LNCAP (cell line): ENCODE data around the gene PPP2R3A.

Experiments used
- TF ChIP-seq, protein P1 (sequence below): fragments of 450-650 bp; IDR thresholded peaks from 2 replicates; pipeline ENCODE4 v1.5.1; 2017; ENCODE audit warnings: mild to moderate bottlenecking

The PPP2R3A gene

DNA sequence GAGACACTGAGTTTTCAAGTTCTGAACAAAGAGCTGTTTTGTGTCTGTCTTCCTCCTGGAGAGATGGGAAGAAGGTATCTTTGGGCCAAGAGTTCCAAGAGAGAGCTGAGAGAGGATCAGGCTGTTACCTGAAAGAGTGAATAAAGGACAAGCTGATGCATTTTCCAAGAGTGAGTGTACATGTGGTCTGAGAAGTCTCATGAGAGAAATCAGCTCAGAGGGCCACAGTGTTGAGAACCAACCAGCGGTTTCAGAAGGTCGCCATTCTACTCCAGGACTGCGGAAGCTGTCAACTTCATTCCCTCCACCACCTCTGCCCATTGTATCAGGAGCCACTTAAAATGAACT lies 42.7 kb upstream of the PPP2R3A start:
- TF ChIP-seq, protein P1, sequence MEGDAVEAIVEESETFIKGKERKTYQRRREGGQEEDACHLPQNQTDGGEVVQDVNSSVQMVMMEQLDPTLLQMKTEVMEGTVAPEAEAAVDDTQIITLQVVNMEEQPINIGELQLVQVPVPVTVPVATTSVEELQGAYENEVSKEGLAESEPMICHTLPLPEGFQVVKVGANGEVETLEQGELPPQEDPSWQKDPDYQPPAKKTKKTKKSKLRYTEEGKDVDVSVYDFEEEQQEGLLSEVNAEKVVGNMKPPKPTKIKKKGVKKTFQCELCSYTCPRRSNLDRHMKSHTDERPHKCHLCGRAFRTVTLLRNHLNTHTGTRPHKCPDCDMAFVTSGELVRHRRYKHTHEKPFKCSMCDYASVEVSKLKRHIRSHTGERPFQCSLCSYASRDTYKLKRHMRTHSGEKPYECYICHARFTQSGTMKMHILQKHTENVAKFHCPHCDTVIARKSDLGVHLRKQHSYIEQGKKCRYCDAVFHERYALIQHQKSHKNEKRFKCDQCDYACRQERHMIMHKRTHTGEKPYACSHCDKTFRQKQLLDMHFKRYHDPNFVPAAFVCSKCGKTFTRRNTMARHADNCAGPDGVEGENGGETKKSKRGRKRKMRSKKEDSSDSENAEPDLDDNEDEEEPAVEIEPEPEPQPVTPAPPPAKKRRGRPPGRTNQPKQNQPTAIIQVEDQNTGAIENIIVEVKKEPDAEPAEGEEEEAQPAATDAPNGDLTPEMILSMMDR: no peak

DNA sequence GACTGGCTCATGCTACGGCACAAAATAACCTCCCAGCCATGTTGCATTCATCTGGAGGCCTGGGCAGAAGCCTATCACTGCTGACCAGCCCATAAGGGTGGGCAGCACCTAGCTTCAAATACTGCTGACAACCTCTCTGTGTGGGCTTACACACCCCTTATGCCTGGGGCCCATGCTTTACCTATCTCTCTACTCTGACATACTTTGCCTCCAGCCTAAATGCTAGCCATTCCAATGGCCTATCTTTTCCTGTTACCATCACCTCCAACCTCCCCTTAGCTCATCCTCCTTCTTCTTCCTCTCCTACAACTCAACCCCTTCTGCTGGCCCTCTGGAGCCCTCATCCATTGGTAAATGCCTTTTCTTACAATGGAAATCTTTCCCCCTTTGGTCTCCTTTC lies 41.0 kb upstream of the PPP2R3A start:
- TF ChIP-seq, protein P1: no peak

DNA sequence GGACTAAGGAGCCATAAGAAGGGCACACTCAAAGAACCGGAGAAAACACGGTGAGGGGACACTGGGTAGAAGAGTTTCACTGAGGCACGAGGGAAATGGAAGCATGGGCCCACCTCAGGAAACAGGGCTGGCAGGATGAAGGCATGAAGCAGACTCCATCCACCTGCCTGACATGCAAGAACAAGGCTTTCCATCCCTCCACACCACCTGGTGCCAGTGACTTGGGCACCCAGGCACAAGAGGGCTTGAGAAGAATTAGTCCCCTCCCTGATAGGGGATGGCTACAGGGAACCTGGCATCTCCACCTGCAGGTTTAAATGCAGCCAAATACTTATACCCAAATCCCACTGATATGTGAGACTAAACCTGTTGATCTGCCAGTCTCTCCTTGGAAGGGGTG lies 38.9 kb upstream of the PPP2R3A start:
- TF ChIP-seq, protein P1: no peak

DNA sequence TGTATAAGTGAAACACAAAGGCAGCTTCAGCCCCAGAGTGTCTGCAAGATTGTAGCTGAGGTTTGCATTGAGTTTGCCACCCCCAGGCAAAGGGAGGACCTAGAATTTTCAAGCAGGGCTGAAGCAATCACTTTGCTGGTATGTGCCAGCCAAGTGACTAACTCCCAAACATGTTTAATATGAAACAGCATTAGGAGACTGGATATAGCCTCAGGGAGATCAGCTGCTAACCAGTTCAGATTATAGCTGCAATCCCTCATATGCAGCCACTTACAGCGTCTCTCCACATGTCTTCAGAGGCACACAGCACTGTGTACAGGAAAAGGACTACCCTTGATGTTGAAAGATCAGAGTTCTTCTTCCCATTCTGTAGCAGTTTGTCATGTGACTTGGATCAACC lies 38.4 kb upstream of the PPP2R3A start:
- TF ChIP-seq, protein P1: no peak

DNA sequence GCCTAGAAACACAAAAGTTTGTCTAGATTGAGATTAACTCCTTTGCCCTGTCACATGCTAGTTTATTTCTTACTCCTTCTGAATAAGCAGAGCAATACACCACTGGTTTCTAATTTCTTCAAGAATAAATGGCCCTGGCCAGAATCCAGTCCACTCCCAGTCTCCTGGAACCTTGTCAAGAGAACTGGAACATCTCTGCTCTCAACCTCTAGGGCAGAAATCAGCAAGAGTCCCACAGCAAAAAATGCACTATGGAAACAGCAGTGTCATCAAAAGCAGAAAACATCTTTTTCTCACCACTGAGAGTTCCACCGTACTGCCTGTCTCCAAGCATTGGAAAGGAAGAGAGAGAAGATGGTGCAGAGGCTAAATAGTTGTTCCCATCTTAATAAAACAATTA lies 35.9 kb upstream of the PPP2R3A start:
- TF ChIP-seq, protein P1: no peak

DNA sequence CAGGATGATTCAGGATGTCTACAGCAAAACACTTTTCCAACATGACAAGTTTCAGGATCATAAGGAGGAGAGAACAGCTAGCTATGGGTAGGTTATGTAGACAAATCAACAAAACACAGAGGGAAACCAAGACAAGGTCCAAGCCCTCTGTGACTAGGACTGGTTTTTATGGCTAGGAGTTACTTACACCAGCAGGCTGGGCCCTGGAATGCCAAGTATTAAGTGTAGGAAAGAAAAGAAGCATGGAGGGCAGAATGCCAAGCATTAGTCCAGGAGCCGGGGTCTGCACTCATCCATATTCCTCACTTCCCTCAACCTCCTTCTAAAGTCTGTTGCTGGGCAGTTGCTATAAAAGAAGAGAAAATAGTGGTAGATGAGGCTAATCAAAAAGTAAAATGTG lies 35.3 kb upstream of the PPP2R3A start:
- TF ChIP-seq, protein P1: no peak

DNA sequence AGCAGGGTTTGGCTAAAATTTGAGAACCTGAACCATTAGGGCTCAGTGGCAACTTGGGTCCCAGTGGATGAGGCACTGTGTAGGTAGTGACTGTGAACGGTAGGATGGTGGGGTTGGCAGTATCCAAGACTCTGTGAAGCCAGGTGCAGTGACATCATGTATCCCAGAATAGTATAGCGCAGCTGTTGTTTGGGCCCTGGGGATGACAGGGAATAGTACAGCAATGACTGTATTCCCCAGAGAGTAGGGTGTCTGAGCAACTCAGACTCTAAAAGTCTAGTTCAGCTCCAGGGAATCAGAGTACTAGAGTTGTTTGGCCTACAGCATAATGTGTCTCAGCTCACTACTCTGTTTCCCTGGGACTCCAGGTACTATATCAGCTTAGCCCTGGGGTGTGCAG lies 20.7 kb upstream of the PPP2R3A start:
- TF ChIP-seq, protein P1: no peak

DNA sequence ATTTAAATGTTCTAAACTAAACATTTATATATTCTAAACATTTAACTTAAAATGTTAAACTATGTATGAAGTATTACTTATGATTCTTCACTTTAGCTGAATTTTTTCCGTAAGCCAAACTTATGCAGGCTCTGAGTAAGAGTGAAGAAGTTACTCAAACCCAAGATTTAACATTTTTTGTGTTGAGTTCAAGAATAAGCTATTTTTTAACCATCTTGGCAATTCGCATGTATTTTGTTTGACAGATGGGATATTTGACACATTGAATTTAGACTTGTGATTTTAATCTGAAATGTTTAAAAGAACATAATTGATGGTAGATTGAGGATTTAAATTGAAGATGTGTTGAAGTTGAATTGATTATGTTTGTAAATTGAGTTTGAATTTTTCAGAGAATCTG lies 14.6 kb upstream of the PPP2R3A start:
- TF ChIP-seq, protein P1: no peak
